GM18520 (cell line): ENCODE measurements around the gene TUBE1.

Experiments
- ATAC-seq: cut with Tn5 transposase; IDR thresholded peaks from one replicate; pipeline ENCODE4 v1.9.1; 2021; ENCODE audit not compliant: unreplicated experiment

TUBE1 gene

DNA sequence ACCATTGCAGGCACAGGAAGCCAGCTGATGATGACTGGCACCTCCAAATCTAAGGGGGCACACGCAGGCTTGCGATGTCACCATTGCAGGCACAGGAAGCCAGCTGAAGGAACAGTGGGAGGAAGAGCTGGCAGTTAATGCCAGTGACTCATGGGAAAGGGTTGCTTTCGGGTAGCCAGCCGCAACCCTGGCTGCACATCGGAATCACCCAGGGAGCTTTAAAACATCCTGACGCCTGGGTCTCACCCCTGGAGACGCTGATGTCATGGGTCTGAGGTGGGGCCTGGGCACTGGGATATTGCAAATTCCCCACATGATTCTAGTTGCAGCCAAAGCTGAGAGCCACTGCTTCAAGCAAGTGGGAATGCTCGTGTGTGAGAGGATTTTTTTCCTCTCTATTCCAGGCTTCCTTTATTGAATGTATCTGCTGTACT is 49.5 kb downstream of the TUBE1 start:
- no peak for ATAC-seq

GRCh38 chr6:112036088-112036637 is 51.1 kb downstream of the TUBE1 start:
- ATAC-seq, result no peak

DNA sequence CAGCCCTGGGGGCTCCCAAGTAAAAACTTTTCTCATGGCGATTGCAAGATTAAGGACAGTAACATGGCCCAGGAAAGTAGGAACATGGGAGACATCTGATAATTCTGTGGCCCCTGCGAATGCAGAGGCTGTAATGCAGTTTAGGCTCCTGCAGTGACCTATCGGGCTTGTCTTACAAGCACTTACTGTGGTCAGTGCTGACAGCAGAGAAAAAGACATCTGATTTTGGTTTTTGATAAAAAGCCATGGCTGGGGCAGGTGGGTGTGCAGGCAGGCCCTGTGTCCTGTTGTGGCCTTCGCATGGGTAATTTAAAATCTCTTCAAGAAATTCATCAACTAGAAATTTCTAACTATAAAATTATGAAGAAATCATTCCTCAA is 52.7 kb downstream of the TUBE1 start:
- no peak for ATAC-seq

- no peak for ATAC-seq
Observed at GRCh38 chr6:112033791-112034615, 53.3 kb downstream of the TUBE1 start.

DNA sequence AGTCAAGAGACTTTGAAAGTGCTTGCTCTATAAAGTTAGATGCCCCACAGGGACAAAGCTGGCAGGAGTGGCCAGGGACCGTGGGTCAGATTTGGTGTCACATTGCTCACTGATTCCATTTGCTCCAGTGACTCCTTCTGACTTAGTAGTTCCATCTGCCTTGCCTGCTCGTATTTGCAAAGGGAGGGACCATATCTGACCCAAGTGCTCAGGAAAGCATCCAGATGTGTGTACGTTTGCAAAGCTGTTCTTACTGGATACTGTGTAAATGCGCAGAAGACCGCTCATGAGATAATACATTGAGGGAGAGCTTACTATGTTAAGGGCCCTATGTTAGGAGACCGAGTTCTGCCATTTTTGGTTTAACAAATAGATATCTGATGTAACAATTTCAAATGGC is 54.6 kb downstream of the TUBE1 start:
- ATAC-seq, result no peak

DNA sequence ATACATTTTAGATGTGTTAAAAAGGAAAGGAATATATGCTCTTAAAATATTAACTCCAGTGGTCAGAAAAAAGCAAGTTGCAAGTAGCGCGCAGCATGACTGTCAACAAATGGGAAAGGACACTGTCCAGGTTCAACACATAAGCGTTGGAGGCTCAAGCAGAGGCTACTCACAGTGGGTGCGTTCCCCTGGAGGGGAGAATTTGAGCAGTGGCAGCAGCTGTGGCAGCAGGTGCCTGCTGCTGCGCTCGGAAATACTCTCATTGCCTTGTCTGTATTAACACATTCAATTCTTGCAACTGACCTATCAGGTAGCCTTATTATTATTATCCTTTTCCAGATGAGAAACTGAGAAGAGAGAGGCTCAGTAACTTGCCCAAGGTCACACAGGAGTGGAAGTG is 55.3 kb downstream of the TUBE1 start:
- ATAC-seq, result no peak

- ATAC-seq, result no peak
Observed at GRCh38 chr6:112030961-112031660, 56.2 kb downstream of the TUBE1 start.

GRCh38 chr6:112030206-112030960 is 56.9 kb downstream of the TUBE1 start:
- ATAC-seq, result no peak

DNA sequence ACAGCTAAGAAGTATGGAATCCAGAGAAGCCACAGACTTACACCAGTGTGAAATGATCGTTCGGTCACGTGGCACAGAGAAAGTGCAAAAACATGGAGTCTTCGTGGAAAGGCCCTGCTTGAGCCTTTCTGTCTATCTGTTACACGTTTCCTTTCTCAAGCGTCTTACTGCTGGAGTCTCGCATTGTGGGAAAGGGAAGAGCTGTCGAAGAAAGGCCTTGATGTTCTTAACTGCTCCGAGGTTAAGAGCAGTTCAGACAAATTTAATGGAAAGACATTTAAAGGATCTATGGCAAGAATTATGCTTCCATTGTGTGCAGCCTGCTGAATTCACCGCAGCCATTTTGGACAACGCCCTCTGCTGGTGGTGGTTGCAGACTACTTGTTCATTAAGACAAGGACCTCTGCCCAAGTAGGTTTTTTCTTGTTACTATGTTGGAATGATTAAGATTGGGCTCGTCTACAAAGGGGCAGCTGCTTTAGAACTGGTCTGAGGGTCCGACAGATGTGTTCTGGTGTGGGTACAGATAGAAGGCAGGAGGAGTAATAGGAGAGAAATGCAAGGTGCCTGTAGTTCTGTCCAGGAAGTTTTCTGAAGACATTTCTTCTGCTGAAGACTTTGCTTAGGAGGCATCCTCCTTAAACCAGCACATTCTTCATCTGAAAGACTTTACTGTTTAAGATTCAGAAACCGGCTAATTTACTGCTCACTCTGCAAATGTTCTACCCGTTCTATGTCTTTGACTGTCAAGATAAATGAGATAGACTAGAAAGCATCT is 58.0 kb downstream of the TUBE1 start:
- no peak for ATAC-seq

DNA sequence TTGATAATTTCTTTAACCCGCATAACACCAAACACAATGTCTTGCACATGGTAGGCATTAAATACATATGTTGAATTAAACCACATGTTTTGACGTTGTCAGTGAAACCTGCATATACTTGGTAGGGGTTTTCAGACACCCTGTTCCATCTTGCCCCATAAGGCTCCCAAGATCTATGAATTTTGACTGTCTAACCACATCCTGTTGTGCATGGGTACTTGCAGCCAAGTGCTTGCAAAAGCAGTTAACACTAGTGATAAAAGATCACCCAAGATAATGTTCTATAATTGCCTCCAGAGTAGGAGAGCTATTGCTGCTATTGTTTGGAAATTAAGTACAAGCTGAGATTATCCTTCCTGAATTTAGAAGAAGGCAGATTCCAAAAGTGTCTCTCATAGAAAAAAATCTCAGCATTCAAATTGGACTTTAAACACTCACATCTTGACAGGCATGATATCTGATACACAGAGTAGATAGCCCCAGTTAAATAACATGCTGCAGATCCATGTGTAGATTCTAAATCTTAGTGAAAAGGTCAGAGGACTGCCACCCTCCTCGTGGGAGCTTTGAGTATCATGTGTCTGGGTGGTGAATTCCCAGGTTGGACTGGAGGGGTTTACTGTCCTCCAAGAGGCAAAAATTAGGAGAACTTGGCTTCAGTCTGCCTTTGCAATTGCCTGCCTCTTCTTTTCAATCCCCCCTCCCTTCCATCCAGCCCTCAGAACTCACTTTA is 59.2 kb downstream of the TUBE1 start:
- ATAC-seq, result peak; percentile 55

- no peak for ATAC-seq
Observed at GRCh38 chr6:112026933-112027332, 60.3 kb downstream of the TUBE1 start.

- no peak for ATAC-seq
Observed at GRCh38 chr6:112024464-112024863, 62.8 kb downstream of the TUBE1 start.

DNA sequence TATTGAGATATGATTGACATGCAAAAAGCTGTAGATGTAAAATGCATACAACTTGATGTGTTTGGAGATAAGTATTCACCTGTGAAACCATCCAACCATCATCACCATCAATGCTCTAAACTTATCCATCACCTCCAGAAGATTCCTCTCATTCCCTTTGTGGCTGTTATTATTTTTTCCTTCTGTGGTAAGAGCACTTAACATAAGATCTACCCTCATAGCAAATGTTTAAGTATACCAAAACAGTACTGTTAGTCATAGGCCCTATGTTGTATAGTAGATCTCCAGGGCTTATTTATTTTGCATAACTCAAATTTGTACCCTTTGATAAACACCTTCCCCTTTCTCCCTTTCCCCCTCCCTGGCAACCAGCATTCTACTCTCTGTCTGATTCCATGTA is 64.5 kb downstream of the TUBE1 start:
- ATAC-seq, result no peak

GRCh38 chr6:112021691-112022310 is 65.5 kb downstream of the TUBE1 start:
- ATAC-seq, result no peak
